ENCODE data around the gene ALDH1A3. TPM values are rescaled to one million over a fixed set of nuclear protein-coding genes. Genes with fewer than 3 reads are reported as not detected.

Gene ALDH1A3
- polyA plus RNA-seq, 1 experiment: 1.1 TPM

GRCh38 chr15:100885811-100886210 lies 6.2 kb downstream of the ALDH1A3 start:
- no peaks in the 10 kb centered on the region for H3K36me3 ChIP-seq (ENCODE audit: control insufficient read depth, insufficient read depth, low read length)
- CTCF ChIA-PET: interaction anchor here (1.0 kb wide), 1 partner anchor 13 kb away, joined by 3 read pairs; no protein-coding TSS in a partner anchor
- POLR2A ChIA-PET: interaction anchor here (0.7 kb wide), 1 partner anchor 10 kb away, joined by 11 read pairs; no protein-coding TSS in a partner anchor
- TF ChIP-seq CTCF (IDR thresholded peaks at IDR 0.05; ENCODE audit: insufficient read depth, low read depth, low read length): no peak
- peaks cover 7% of the 10 kb centered on the region for H3K27me3 ChIP-seq (ENCODE audit: control insufficient read depth, insufficient read depth, low read length)
- DNase-seq (ENCODE audit: low read depth): no peak
- H3K4me3 ChIP-seq (ENCODE audit: low read depth, low read length): no peak overlapping the region

- no peak for DNase-seq (ENCODE audit: low read depth)
- no peaks in the 10 kb centered on the region for H3K36me3 ChIP-seq (ENCODE audit: control insufficient read depth, insufficient read depth, low read length)
- POLR2A ChIA-PET: no interaction called here
- H3K27me3 ChIP-seq (ENCODE audit: control insufficient read depth, insufficient read depth, low read length): peaks cover 1% of the 10 kb centered on the region; the same call in 1 of the 2 replicates
- H3K4me3 ChIP-seq (ENCODE audit: low read depth, low read length): no peak overlapping the region
- CTCF ChIA-PET: interaction anchor here (1.4 to 1.5 kb wide), 2 partner anchors 9 to 13 kb away, joined by 3 to 5 read pairs; no protein-coding TSS in a partner anchor
- TF ChIP-seq CTCF (IDR thresholded peaks at IDR 0.05; ENCODE audit: insufficient read depth, low read depth, low read length): no peak
Observed at GRCh38 chr15:100887211-100887913, 7.7 kb downstream of the ALDH1A3 start.

GRCh38 chr15:100889385-100890050 lies 9.9 kb downstream of the ALDH1A3 start:
- Histone ChIP-seq H3K4me3 (ENCODE audit: low read depth, low read length) (no peak overlapping the region), H3K36me3 (ENCODE audit: control insufficient read depth, insufficient read depth, low read length) (no peaks in the 10 kb centered on the region), H3K27me3 (ENCODE audit: control insufficient read depth, insufficient read depth, low read length) (no peaks in the 10 kb centered on the region)
- no peak for TF ChIP-seq CTCF (IDR thresholded peaks at IDR 0.05; ENCODE audit: insufficient read depth, low read depth, low read length)
- peak; percentile 65 for DNase-seq (ENCODE audit: low read depth)
- CTCF ChIA-PET: interaction anchor here (1.2 to 2.0 kb wide), 5 partner anchors 12 to 118 kb away, joined by 3 to 11 read pairs (median 8); no protein-coding TSS in a partner anchor
- POLR2A ChIA-PET: interaction anchor here (1.1 kb wide), 1 partner anchor 10 kb away, joined by 4 read pairs; the partner anchor contains the start of gene ALDH1A3

- Histone ChIP-seq H3K4me3 (ENCODE audit: low read depth, low read length) (no peak overlapping the region), H3K36me3 (ENCODE audit: control insufficient read depth, insufficient read depth, low read length) (no peaks in the 10 kb centered on the region), H3K27me3 (ENCODE audit: control insufficient read depth, insufficient read depth, low read length) (no peaks in the 10 kb centered on the region)
- no peak for DNase-seq (ENCODE audit: low read depth)
- no peak for TF ChIP-seq CTCF (IDR thresholded peaks at IDR 0.05; ENCODE audit: insufficient read depth, low read depth, low read length)
- ChIA-PET CTCF (interaction anchor here (1.2 to 2.0 kb wide), 4 partner anchors 12 to 118 kb away, joined by 3 to 11 read pairs (median 6); no protein-coding TSS in a partner anchor), POLR2A (no interaction called here)
Observed at GRCh38 chr15:100890051-100890720, 10.6 kb downstream of the ALDH1A3 start.

- no peak for TF ChIP-seq CTCF (IDR thresholded peaks at IDR 0.05; ENCODE audit: insufficient read depth, low read depth, low read length)
- H3K36me3 ChIP-seq (ENCODE audit: control insufficient read depth, insufficient read depth, low read length): no peaks in the 10 kb centered on the region
- H3K4me3 ChIP-seq (ENCODE audit: low read depth, low read length): no peak overlapping the region
- ChIA-PET CTCF (interaction anchor here (2.0 kb wide), 1 partner anchor 117 kb away, joined by 11 read pairs; no protein-coding TSS in a partner anchor), POLR2A (no interaction called here)
- H3K27me3 ChIP-seq (ENCODE audit: control insufficient read depth, insufficient read depth, low read length): no peaks in the 10 kb centered on the region
- DNase-seq (ENCODE audit: low read depth): no peak
Observed at GRCh38 chr15:100890850-100891249, 11.2 kb downstream of the ALDH1A3 start.

Data from BJ (cell line).